K562 (cell line): ENCODE results near the gene ZFPM1. TPM values are rescaled to one million over a fixed set of nuclear protein-coding genes. Genes with fewer than 3 reads are reported as not detected.
A peak's percentile ranks its signal among the peaks of the same experiment; 100 is the strongest.

Source experiments
- ATAC-seq: fragments of 200-7000 bp; cut with Tn5 transposase; 3 replicates; pipeline ENCODE4 v1.9.1; 2020; ENCODE audit warnings: moderate library complexity
- BruUV-seq: library from RNA; stranded (reverse); fragments of 400-500 nt; replicated peaks from 2 replicates; lab custom pipeline; 2021; lab: Mats Ljungman, UMichigan
- CTCF ChIA-PET: fragments of 300-600 bp; formaldehyde crosslinking; extraction: SDS; loops from one replicate; lab custom pipeline; 2021; ENCODE audit warnings: low intra/inter-chr PET ratio; lab: Yijun Ruan, JAX
- POLR2A ChIA-PET: fragments of 300-600, 350-650 bp; sonication (Branson Sonifier 250); formaldehyde crosslinking; extraction: SDS; loops from one replicate; lab custom pipeline; 2021; ENCODE audit warnings: antibody characterized with exemption, inconsistent platforms; lab: Yijun Ruan, JAX
- DNase-seq, 4 experiments: peaks; one replicate each; pipeline versions ENCODE4 v3.0.0 to v3.0.0-alpha.2; 2011 to 2018; ENCODE audit warnings: low spot score in 3 of 4, mixed read lengths in 3 of 4; ENCODE audit errors: extremely low read depth in 1 of 4
- FAIRE-seq: peaks from 2 replicates; lab custom pipeline; 2011; peaks lifted over from hg19 to GRCh38; lab: Jason Lieb, UNC
- H2AFZ ChIP-seq: 2 replicates; pipeline ENCODE4 v1.6.0; 2011; ENCODE audit warnings: low read depth, low read length, control low read depth, inconsistent platforms
- H3K27ac ChIP-seq: fragments of 200-600 bp; 3 replicates; pipeline ENCODE4 v1.8.0; 2011; ENCODE audit warnings: low read depth, mild to moderate bottlenecking, control low read depth, inconsistent platforms, low read length, moderate library complexity, mixed read lengths; ENCODE audit errors: extremely low read depth
- H3K27me3 ChIP-seq, 2 experiments: fragments of 300-600 bp in 1 of 2; 2 replicates in 1 of 2; 3 replicates in 1 of 2; pipeline versions ENCODE4 v1.6.0 to v1.8.0; 2011; ENCODE audit warnings: inconsistent platforms in 2 of 2, low read length in 2 of 2, mild to moderate bottlenecking in 1 of 2, mixed read lengths in 1 of 2, moderate library complexity in 1 of 2; ENCODE audit not compliant: control insufficient read depth in 2 of 2, insufficient read depth in 2 of 2
- H3K36me3 ChIP-seq: fragments of 300-600 bp; 3 replicates; pipeline ENCODE4 v1.8.0; 2011; ENCODE audit warnings: mild to moderate bottlenecking, low read length, inconsistent platforms; ENCODE audit not compliant: control insufficient read depth, insufficient read depth
- H3K4me1 ChIP-seq, 2 experiments: fragments of 200-600 bp in 1 of 2; replicated peaks in 1 of 2; 2 replicates in 1 of 2; 3 replicates in 1 of 2; pipeline versions ENCODE4 v1.5.1 to v1.8.0; 2011; ENCODE audit warnings: inconsistent platforms in 2 of 2, low read length in 2 of 2, mild to moderate bottlenecking in 1 of 2, mixed read lengths in 1 of 2, moderate library complexity in 1 of 2; ENCODE audit not compliant: control insufficient read depth in 2 of 2, insufficient read depth in 2 of 2
- H3K4me2 ChIP-seq: 2 replicates; pipeline ENCODE4 v1.6.1; 2011; ENCODE audit warnings: low read length, control low read depth, inconsistent platforms, mixed read lengths; ENCODE audit not compliant: insufficient read depth
- H3K4me3 ChIP-seq: fragments of 200-600 bp; sonication (generic), shearing (Covaris generic); 2 replicates; pipeline ENCODE4 v1.5.1; 2016; ENCODE audit warnings: control low read depth, inconsistent platforms
- H3K79me2 ChIP-seq: fragments of 200-600 bp; 3 replicates; pipeline ENCODE4 v1.8.0; 2011; ENCODE audit warnings: low read length, inconsistent platforms; ENCODE audit not compliant: control insufficient read depth, insufficient read depth
- H3K9ac ChIP-seq, 2 experiments: 2 replicates each; pipeline versions ENCODE4 v1.6.0 to v1.6.1; 2011; ENCODE audit warnings: low read depth in 2 of 2, low read length in 2 of 2, control low read depth in 1 of 2, inconsistent platforms in 1 of 2, mild to moderate bottlenecking in 1 of 2, mixed read lengths in 1 of 2; ENCODE audit not compliant: insufficient read depth in 1 of 2
- H3K9me1 ChIP-seq: one replicate; pipeline ENCODE4 v1.6.0; 2011; ENCODE audit warnings: inconsistent platforms, mild to moderate bottlenecking, low read length, moderate library complexity; ENCODE audit not compliant: control insufficient read depth, insufficient read depth
- H3K9me3 ChIP-seq: replicated peaks from 2 replicates; pipeline ENCODE4 v1.5.1; 2011; ENCODE audit warnings: low read depth, low read length, inconsistent platforms; ENCODE audit not compliant: control insufficient read depth, insufficient read depth
- H4K20me1 ChIP-seq: replicated peaks from 2 replicates; pipeline ENCODE4 v1.6.1; 2011; ENCODE audit warnings: low read length, inconsistent platforms, mixed read lengths; ENCODE audit not compliant: control insufficient read depth, insufficient read depth
- CHD7 ChIP-seq: fragments of 200-600 bp; sonication (generic); IDR thresholded peaks from one replicate; pipeline ENCODE4 v1.6.1; 2012; ENCODE audit warnings: mild to moderate bottlenecking, low read depth, low read length, inconsistent platforms
- LCOR ChIP-seq: sonication (generic); formaldehyde crosslinking; IDR thresholded peaks from 2 replicates; pipeline ENCODE4 v1.8.0; 2022; ENCODE audit warnings: mild to moderate bottlenecking, missing genetic modification reagents
- ZFP36 ChIP-seq: fragments of 150-350 bp; IDR thresholded peaks from 2 replicates; pipeline ENCODE4 v1.6.1; 2018; ENCODE audit warnings: low read length, low read depth; ENCODE audit not compliant: partially characterized antibody
- WGBS: fragments of 100-300 bp; shearing (Covaris generic); methylation state at CpG from one replicate; pipeline ENCODE4 v1.1.6; 2016; ENCODE audit warnings: low coverage, mixed read lengths; ENCODE audit not compliant: insufficient coverage; ENCODE audit errors: missing lambda C conversion rate; 5-methylcytosine and 5-hydroxymethylcytosine counted together
- in situ Hi-C: fragments of 300-500 bp; cut with MboI; formaldehyde crosslinking; loops from 4 replicates; pipeline ENCODE4 v1.15.0; 2018; ENCODE audit warnings: inconsistent platforms, mixed read lengths
- intact Hi-C: fragments of 100-400 bp; cut with micrococcal nuclease; formaldehyde crosslinking; loops from 2 replicates; pipeline ENCODE4 v1.14.2; 2022
- polyA plus RNA-seq, 8 experiments: library from polyadenylated mRNA; depleted of rRNA in 4 of 8; stranded (reverse) in 5 of 8; unstranded in 3 of 8; fragments of >200 nt; fragmentation: Nextera tagmentation in 2 of 8; fragmentation: Illumina TruSeq in 1 of 8; extraction: Ambion mirVana in 2 of 8; extraction: Trizol in 1 of 8; gene quantifications; 2 replicates each; pipeline versions ENCODE4 v1.2.1 to v1.2.3, GENCODE V29; 2011 to 2014; ENCODE audit warnings: inconsistent platforms in 1 of 8, missing spikeins in 1 of 8
- total RNA-seq, 7 experiments: library from RNA; depleted of rRNA in 6 of 7; stranded (reverse); fragments of >200 nt in 6 of 7; fragmentation: Illumina TruSeq in 2 of 7; extraction: Trizol in 2 of 7; gene quantifications; 2 replicates each; pipeline versions ENCODE4 v1.2.1 to v1.2.3, GENCODE V29; 2011 to 2021; ENCODE audit warnings: low replicate concordance in 1 of 7

ZFPM1 gene
- total and polyA plus RNA-seq, 9 of the 15 experiments (the other 6 are each of a cell fraction or from before 2014, with no cell fraction given): 0.03 to 35.9 (median 1.4) TPM

- Histone ChIP-seq H3K9me1 (no peaks in the 10 kb centered on the region), H3K79me2 (no peaks in the 10 kb centered on the region), H3K4me1 (peaks cover 0 to 33% of the 10 kb centered on the region in 2 experiments; a peak in 3 of 5 replicates), H3K27ac (no peak overlapping the region), H3K36me3 (no peaks in the 10 kb centered on the region), H3K9me3 (no peaks in the 10 kb centered on the region), H3K9ac (0 out of 4 replicates have a peak overlapping the region, but pooled peaks of 1 of the 2 experiments have one; percentile 26), H3K4me2 (no peak overlapping the region), H4K20me1 (peaks cover 2% of the 10 kb centered on the region; the same call in 1 of the 2 replicates), H3K27me3 (peaks cover 10 to 52% of the 10 kb centered on the region in 2 experiments), H3K4me3 (no peak overlapping the region), H2AFZ (no peak overlapping the region)
- WGBS: 19% methylated on average over 13 of the region's 24 CpGs
- FAIRE-seq (no peak), DNase-seq (no peak), ATAC-seq (no peak)
- ChIA-PET CTCF (no interaction called here), POLR2A (interaction anchor here (1.0 to 1.4 kb wide), 2 partner anchors 33 to 655 kb away, joined by 4 read pairs; no protein-coding TSS in a partner anchor)
- TF ChIP-seq CHD7: no peak
- TF ChIP-seq LCOR (CRISPR knock-in tag): no peak
- peak; percentile 25 for TF ChIP-seq ZFP36
- in situ Hi-C loops: no loop called here
- intact Hi-C loops: no loop called here
- no TSS peak for BruUV-seq
Observed at GRCh38 chr16:88424587-88425235, 28.4 kb upstream of the ZFPM1 start.
